CD4-positive, alpha-beta T cell treated with Interleukin-21 for 1 hour (primary cell): ENCODE data around the gene KRT83.
"Not testable (repeated sequence)": the region's sequence is repeated elsewhere in the genome, so short reads cannot be mapped to it uniquely, and the experiment has no call there.

ENCODE experiments used
- DNase-seq: peaks from one replicate; pipeline ENCODE4 v3.0.0-alpha.2; 2020

KRT83 gene

DNA sequence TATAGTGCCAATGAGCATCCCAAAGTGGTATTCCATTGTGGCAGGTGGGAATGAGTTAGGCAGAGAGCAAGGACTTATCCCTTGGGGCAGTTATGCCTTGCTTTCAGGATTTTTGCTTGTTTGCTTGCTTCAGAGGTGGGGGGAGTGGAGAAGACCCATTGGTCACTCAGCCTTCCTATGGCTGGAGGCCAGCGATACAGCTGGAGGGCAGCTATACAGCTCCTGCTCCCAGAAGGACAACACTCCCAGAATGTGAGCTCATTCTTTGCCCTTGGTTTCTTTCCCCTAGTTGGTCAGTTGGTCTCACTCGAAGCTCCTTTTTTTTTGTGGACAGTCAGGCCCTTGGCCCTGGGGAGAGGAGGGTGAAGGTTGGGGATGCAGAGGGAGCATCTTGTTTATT, 14.5 kb downstream of the KRT83 start:
- DNase-seq = no peak

DNA sequence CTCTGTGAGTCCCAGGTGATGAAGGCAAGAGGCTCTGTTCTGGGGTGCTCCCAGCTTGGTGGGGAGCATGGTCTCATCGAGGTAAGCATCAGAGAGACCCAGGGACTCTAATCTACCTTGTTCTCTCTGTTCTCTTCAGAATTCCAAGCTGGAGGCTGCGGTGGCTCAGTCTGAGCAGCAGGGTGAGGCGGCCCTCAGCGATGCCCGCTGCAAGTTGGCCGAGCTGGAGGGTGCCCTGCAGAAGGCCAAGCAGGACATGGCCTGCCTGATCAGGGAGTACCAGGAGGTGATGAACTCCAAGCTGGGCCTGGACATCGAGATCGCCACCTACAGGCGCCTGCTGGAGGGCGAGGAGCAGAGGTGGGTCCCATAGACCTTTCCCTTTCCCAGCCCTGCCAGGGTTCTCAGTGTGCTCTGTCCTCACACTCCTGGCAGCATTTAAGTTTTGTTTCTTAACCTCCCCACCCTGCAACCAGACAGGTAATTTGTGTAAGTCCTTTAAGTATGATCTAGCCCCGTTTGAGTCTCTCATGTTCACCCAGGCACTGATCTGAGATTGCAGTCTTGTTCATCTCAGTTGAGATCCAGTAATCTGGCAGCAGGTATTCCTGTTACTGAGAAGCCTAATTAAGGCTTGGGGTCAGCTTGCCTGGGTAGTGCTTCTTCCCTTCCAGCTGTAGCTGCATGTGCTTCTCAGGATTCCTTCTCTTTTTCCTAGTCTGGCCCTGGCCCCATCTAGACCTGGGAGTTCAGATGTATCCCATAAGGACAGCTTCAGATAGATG, 15.1 kb downstream of the KRT83 start:
- no peak for DNase-seq

DNA sequence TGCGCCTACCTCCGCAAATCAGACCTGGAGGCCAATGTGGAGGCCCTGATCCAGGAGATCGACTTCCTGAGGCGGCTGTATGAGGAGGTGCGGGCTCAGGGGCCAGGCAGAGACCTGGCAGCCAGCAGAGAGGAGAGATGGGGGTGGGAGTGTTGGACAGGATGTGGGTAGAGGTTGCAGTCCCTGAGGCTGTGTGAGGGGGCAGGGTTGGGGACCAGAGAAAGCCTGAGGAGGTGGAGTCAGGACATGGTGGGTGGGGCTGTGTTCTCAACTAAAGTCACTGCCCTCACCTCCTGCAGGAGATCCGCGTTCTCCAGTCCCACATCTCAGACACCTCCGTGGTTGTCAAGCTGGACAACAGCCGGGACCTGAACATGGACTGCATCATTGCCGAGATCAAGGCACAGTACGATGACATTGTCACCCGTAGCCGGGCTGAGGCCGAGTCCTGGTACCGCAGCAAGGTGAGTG, 16.2 kb downstream of the KRT83 start:
- peak; percentile 14 for DNase-seq

DNA sequence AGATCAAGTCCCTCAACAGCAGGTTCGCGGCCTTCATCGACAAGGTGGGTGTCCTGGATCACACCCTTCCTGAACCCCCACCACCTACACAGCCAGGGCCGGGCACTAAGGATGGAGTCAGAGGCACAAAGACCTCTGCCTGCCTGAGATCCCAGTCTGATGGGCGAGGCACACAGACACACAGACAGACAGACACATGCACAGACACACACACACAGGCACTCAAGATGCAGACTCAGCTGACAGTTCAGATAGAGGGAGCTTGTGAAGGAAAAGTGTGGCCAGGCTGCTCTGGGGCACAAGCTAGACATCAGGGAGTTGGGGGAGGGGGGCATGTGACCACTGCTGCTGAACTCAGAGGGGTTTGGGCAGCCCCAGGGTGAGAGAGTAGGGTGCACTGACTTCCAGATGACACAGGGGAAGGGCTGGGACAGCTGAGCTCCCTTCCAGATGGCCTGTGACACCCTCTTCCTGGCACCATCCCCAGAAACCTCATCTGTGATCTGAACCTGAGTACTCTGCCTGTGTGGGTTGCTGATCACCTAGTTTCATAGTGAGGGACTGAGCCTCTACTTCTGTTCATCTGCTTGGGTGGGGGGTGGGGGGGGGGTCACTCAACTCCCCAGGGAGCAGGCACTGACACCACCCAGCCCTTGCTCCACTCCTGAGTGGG, 18.8 kb downstream of the KRT83 start:
- DNase-seq = not testable (repeated sequence)

DNA sequence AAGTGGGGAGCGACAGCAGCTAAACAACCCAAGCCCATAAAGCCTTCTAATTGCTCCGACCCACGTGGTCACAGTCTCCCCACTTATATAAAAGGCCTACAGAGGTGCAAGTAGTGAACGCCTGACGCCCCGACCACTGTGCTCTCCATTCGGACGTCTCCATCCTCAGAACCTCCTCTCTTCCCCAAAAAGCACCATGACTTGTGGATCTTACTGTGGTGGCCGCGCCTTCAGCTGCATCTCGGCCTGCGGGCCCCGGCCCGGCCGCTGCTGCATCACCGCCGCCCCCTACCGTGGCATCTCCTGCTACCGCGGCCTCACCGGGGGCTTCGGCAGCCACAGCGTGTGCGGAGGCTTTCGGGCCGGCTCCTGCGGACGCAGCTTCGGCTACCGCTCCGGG, 19.5 kb downstream of the KRT83 start:
- DNase-seq = not testable (repeated sequence)

DNA sequence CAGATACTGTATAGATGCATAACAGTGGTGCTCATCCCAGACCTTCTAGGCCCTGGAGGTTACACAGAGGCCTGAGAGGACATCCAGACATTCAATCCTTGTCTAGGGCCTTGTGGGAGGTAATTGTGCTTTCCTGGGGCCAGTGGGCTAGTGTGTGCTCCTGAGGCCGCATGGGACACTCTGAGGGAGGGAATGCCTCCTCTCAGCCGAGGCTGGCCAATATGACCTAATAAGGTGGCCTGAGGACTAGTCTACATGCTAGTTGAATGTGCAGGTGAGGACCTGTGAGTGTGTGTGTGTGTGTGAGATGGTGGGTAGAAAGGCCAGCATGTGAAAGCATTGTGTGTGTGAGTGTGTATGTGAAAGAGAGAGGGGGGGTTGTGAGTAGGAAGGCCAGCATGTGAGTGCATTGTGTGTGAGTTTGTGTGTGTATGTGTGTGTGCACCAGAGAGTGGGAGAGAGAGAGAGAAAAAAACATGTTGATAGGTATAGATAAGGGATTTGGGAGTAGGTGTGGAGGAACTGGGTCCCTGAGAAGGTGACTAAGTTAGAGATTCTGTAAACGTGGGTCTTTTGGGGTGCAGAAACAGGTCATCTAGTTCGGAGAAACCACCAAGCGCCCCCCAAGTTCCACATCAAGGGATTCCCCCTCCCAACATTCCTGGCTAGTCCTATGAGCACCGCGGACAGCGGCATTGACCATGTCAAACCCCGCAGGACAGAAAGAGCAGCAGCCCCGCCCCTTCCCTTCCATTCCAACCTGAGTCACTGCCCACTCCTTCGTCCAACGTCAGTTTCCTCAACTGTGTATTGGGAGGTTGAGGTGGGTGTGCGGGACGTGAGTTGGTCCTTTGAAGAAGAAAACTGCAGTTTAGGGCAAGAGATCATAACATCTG, 20.2 kb downstream of the KRT83 start:
- no peak for DNase-seq

DNA sequence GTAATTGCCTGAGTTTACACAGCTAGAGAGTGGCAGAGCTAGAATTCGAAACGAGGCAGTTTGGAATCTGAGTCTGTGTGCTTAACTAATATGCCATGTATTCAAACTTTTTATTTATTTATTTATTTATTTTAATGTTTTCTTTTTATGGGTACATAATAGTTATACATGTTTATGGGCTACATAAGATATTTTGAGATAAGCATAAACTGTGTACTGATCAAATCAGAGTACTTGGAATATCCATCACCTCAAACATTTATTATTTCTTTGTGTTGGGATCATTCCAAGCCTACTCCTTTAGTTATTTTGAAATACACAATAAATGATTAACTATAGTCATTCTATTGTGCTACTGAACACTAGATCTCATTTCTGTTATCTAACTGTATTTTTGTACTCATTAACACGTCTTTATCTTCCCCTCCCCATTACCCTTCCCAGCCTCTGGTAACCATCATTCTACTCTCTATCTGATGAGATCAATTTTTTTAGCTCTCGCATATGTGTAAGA, 22.5 kb downstream of the KRT83 start:
- DNase-seq = no peak

DNA sequence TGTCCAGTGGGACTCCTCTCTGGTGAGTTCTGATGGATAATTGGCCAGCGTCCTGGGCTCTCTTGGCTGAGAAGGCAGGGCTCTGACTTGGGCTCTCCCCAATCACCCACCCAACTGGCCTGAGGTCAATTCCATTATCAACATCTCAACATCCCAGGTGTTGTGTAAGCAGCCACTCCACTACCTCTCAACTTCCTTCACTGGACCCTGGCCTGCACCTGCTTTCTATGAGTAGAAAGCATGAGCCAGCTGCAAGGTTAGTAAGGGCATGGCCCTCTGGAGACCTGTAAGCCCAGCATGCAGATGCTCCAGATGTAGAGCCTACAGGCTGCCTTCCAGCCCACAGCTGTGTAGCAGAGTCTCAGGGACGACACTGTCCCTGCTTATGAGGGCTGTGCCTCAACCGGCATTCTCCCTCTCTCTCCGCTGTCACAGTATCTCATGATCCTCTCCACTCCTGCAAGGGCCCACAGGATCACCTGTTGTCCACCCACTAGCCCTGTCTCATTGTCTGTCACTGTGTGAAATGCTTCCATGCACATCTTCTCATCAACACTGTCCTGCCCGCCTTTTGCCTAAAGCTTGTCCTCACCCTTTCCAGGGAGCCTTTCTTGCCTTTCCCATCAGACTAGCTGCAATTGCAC, 24.5 kb downstream of the KRT83 start:
- no peak for DNase-seq

DNA sequence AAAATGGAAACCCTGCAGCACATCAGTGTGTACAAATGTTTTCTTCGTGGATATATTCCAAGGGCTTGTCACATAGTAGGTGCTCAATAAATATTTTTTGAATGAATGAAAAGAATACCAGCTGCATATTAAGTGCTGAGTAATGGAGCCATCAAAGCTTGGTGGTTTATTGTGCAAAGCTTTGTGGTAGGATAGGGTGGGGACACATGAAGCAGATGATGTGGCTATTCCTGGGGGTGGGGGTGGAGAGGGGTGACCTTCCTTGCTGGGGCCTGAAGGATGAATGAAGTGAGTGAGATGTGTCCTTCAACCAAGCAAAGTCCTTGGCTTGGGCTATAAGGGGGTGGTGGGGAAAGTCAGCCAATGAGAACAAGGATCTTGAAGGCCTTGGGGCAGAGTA, 25.5 kb downstream of the KRT83 start:
- DNase-seq = no peak

DNA sequence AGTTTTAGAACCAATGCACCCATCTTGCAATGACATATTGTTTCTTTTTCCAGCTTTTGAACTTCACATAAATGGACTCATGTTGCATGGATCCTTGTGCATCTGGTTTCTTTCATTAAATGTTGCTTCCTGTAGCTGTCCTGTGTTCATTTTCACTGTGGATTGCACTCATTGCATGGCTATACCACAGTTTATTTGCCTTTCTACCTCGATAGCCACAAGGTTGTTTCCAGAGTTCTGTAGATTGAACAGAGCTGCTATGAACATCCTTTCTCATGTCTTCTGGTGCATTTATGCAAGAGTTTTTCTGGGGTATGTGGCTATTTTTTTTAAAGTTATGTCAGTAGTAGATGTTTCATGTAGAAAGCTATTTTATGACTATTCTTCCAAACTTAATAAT, 26.4 kb downstream of the KRT83 start:
- DNase-seq = no peak

DNA sequence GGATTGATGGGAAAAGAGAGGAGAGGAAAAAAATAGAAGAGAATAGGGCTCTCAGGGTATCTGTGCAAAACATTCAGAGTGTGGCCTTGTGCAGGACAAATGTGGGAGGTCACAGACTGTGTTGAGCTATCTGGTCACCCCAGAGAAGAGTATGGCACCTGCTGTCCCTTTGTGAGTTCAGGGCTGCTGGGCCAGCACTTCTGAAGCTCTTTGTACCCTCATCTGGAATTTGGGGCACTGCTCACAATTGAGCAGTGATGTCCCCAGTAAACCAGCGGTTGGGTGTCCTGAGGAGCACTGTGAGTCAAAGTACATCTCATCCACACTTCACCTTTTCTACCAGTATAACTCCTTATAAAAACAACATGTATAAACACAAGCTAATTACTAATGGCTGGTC, 27.3 kb downstream of the KRT83 start:
- DNase-seq = no peak

DNA sequence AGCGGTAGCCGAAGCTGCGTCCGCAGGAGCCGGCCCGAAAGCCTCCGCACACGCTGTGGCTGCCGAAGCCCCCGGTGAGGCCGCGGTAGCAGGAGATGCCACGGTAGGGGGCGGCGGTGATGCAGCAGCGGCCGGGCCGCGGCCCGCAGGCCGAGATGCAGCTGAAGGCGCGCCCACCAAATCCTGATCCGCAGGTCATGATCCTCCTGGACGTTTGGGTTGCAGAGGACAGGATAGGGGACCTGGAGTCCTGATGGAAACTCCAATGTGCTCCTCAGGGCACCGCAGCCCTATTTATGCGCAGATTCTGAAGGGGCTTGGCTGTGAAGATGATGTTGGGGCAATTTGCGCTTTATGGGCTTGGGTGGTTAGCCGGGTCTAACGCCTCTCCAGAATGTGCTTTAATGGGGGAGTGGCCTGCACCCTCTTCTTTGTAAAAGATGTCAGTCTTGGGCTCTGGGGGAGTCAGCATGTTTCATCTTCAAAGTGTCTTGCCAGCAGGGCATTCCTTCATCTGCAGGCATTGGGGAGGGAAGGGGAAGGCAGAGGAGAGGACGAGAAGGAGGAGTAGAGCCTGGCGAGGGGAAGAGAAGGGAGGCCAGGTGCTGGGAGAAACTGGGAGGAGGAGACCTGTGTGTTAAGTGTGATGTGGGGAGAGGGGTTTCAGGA, 29.8 kb downstream of the KRT83 start, which contains the start of gene KRT81:
KRT81 (minus strand) TSS at position 268 of the 669 bp plus-strand sequence; CDS start at position 199, 69 bp downstream.
- no peak for DNase-seq

DNA sequence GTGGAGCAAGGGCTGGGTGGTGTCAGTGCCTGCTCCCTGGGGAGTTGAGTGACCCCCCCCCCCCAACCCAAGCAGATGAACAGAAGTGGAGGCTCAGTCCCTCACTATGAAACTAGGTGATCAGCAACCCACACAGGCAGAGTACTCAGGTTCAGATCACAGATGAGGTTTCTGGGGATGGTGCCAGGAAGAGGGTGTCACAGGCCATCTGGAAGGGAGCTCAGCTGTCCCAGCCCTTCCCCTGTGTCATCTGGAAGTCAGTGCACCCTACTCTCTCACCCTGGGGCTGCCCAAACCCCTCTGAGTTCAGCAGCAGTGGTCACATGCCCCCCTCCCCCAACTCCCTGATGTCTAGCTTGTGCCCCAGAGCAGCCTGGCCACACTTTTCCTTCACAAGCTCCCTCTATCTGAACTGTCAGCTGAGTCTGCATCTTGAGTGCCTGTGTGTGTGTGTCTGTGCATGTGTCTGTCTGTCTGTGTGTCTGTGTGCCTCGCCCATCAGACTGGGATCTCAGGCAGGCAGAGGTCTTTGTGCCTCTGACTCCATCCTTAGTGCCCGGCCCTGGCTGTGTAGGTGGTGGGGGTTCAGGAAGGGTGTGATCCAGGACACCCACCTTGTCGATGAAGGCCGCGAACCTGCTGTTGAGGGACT, 30.6 kb downstream of the KRT83 start:
- DNase-seq = not testable (repeated sequence)

DNA sequence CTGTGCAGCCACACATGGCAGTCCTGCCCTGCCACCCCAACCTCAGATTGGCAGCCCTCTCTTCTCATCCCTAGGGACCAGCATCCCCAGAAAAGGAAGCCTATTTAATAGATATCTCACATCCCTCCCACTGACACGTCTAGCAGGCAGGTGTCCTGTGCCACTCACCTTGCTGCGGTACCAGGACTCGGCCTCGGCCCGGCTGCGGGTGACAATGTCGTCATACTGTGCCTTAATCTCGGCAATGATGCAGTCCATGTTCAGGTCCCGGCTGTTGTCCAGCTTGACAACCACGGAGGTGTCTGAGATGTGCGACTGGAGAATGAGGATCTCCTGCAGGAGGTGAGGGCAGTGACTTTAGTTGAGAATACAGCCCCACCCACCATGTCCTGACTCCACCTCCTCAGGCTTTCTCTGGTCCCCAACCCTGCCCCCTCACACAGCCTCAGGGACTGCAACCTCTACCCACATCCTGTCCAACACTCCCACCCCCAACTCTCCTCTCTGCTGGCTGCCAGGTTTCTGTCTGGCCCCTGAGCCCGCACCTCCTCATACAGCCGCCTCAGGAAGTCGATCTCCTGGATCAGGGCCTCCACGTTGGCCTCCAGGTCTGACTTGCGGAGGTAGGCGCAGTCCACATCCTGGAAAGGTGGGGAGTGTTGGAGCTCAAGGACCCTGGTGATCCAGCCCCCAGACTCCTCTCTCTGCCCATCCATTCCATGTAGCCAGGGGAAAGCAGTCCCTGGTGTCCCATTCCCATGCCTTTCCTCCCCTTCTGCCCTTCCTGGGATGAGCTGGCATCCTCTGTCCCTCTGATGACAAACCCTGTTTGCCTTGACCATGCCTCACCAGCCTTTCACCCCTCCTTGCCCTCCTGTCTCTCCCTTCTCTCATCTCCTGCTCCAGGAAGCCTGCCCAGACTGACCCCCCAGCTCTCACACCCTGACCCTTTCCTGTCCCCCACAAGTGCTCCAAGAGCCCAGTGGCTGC, 33.1 kb downstream of the KRT83 start:
- not testable (repeated sequence) for DNase-seq

DNA sequence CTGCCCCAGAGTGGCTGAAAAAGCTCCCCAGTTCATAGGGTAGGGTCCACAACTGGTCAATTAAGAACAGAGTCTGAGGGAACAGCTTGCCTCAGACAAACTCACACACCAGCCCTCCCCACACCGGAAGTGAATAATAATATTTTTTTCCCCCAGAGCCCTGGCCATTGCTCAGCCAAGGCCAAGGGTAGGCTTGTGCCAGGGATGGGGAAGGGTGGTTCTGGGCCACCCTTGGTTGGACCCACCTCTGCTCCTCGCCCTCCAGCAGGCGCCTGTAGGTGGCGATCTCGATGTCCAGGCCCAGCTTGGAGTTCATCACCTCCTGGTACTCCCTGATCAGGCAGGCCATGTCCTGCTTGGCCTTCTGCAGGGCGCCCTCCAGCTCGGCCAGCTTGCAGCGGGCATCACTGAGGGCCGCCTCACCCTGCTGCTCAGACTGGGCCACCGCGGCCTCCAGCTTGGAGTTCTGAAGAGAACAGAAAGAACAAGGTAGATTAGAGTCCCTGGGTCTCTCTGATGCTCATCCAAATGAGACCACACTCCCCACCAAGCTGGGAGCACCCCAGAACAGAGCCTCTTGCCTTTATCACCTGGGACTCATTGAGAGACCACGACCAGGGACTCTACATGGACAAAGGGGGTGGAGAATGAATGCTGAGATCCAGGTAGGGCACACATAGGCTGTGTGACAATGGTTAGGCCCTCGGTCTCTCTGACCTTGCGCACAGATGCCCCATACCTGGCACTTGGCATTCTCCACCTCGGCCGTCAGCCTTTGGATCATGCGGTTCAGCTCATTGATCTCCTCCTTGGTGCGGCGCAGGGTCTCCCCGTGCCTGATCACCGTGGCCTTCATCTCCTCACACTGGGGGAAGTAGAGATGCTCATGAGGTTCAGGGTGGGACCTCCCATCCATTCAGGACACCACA, 34.1 kb downstream of the KRT83 start:
- not testable (repeated sequence) for DNase-seq

DNA sequence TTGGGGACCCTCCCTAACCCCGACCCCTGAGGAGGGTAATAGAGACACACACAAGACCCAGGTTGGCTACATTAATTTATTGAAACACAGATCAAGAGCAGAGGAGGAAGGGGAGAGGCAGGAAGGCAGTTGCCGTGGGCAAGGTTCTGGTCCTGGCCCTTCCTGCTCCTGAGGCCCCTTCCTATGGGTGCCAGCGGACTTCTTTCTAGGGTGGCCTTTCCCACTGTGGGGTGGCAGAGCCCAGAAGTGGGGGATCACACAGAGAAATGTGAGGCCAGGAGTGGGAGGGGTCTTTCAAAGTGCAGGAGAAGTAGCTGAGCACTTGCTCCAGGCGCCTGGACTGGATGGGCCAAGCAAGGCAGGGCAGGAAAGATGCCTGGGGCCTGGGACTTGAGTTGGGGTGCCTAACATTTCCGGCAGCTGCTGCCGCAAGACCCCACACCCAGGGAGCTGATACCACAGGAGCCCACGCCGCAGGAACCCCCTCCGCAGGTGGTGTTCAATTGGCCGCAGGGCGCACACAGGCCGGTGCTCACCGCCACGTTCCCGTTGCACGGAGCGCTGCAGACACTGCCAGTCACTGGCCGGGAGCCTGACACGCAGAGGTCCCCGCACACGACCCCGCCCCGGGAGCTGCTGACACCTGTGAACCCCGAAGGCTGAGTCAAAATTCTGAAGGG, 35.2 kb downstream of the KRT83 start:
- no peak for DNase-seq

DNA sequence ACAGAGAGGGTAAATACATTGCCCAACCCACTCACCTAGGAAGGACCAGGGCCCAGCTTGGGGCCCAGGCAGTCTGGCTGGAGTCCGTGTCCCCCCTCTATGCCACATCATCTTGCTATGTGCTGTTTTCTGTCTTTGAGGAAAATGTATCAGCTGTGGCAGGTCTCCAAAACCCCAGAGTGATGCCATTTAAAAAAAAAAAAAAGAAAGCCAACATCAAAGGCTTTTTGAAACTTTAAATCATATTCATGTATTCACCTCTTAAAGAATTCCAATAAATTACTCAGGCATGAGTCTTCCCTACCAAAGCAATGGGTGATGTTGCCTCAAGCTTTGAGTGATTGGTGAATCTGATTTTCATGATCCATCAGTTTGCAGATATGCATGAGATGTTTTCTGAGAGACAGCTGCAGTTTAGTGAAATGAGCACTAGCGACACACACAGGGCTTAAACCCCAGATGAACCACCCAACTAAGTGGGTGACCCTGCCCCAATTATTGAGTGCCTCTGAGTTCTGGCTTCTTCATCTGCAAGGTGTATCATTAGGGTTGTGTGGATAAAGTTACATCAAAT, 35.9 kb downstream of the KRT83 start:
- DNase-seq = no peak
